ENCODE measurements around the gene SMIM5.

DNA sequence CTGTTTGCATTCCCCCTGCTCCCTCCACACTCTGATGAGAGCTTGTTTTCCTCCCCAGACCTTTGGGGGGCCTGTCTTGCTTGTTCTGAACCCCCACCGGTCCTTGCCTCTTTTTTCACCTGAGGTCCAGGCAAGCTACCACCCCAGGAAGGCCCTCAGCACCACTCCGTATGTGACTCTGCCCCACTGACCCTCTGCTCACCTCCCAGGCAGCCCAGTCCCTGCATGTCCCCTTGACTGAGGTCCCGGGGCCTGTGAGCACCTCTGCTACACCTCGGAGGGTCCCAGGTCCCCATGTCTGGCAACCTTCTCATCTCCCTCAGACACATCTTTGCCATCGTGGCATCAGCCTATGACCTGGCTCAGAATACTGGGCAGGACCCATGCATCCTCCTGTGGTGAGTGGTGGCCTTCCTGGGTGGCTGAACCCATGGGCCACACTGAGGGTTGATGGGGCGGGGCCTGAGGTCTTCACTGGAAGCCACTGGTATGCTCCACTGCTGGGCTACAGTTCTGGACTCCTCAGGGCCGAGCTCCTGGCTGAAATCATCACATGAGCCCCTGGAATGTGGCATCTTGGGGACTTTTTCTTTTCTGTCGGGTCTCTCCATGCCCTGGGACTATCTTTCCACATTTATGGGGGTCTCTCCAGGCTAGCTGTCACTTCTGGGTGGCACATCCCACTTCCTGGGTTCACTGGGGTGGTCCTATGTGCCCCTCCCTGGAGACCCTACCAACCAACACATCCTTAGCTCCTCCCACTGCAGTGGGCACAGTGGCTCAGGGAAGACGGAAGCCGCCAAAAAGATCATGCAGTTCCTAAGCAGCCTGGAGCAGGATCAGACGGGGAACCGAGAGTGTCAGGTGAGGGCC lies 42.1 kb upstream of the SMIM5 start:
- no peak for TF ChIP-seq EP300 (conservative IDR thresholded peaks at IDR 0.05; ENCODE audit: poor library complexity, severe bottlenecking)
- no peak for TF ChIP-seq EZH2 (IDR thresholded peaks at IDR 0.05; ENCODE audit: borderline replicate concordance, insufficient read depth, low read length, poor library complexity, severe bottlenecking)
- TF ChIP-seq, protein P1, sequence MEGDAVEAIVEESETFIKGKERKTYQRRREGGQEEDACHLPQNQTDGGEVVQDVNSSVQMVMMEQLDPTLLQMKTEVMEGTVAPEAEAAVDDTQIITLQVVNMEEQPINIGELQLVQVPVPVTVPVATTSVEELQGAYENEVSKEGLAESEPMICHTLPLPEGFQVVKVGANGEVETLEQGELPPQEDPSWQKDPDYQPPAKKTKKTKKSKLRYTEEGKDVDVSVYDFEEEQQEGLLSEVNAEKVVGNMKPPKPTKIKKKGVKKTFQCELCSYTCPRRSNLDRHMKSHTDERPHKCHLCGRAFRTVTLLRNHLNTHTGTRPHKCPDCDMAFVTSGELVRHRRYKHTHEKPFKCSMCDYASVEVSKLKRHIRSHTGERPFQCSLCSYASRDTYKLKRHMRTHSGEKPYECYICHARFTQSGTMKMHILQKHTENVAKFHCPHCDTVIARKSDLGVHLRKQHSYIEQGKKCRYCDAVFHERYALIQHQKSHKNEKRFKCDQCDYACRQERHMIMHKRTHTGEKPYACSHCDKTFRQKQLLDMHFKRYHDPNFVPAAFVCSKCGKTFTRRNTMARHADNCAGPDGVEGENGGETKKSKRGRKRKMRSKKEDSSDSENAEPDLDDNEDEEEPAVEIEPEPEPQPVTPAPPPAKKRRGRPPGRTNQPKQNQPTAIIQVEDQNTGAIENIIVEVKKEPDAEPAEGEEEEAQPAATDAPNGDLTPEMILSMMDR (IDR thresholded peaks at IDR 0.05; ENCODE audit: poor library complexity, severe bottlenecking), result no peak
- no peak for TF ChIP-seq MXI1 (conservative IDR thresholded peaks at IDR 0.05; ENCODE audit: poor library complexity, severe bottlenecking)
